Fibroblast of skin of right quadriceps (primary cell): Measurements from ENCODE around the gene SNN.
A peak's percentile ranks its signal among the peaks of the same experiment; 100 is the strongest.

Experiments used
- DNase-seq: peaks from one replicate; pipeline ENCODE4 v3.0.0-alpha.2; 2013

The SNN gene

DNA sequence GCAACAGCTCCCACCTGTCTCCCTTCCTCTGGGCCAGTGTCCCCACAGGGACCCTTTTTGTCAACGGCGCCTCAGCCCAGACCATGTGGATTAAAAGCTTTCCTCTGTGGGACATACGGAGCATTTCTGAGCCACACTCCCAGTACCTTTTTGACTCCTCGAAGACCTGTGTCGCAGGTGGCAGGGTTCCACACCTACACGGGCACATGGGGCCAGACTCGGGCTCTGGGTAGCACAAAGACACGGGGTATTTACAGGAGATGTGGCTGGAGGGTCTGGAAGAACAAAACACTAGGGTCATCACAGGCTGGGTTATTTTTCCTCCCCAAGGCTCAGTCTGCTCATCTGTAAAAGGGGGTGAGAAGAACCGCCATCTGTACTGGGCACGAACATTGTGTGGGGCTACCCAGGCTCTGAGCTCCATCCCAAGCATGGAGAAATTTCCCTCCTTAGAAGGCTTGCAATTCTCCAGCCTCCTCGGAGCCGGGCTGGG, 32.5 kb upstream of the SNN start:
- no peak for DNase-seq

DNA sequence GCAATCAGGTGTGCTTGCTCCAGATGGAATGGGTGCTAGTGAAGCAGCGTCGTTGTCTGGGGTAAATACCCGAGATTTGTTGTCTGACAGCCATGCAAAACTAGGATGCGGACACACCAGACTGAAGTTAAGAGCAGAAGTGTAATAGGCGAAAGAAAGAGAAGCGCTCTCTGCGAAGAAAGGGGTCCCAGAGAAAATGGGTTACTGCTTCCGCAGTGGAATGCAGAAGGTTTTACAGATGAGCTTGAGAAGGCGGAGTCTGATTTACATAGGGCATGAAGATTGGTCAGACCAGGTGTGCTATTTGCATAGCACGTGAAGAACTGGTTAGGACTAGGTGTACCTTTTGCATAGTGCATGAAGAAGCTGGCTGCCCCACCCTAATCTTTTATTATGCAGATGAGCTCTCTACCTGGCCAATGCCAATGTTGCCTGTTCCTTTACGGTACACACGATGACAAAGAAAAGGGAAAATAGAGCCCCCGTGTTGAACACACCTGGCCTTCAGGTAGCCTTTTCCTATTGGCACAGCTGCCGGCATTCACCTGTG, 32.0 kb upstream of the SNN start:
- DNase-seq: no peak

DNA sequence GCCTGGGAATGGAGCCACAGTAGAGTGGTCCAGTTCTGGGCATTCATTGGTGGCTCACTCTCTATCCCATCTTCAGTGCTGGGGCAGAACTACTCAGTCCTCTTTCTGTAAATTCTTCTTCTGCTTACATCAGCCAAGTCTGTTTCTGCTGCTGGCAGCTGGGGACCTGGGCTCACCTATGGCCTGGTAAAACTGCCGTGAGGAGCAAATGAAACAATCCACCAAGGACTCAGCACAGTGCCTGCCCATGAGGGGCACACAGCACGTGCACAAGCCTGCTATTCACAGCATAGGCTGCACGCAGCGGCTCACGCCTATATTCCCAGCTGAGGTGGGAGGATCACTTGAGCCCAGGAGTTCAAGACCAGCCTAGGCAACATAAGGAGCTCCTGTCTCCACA, 30.9 kb upstream of the SNN start:
- DNase-seq: no peak

GRCh38 chr16:11638140-11638539, 30.1 kb upstream of the SNN start:
- no peak for DNase-seq

DNA sequence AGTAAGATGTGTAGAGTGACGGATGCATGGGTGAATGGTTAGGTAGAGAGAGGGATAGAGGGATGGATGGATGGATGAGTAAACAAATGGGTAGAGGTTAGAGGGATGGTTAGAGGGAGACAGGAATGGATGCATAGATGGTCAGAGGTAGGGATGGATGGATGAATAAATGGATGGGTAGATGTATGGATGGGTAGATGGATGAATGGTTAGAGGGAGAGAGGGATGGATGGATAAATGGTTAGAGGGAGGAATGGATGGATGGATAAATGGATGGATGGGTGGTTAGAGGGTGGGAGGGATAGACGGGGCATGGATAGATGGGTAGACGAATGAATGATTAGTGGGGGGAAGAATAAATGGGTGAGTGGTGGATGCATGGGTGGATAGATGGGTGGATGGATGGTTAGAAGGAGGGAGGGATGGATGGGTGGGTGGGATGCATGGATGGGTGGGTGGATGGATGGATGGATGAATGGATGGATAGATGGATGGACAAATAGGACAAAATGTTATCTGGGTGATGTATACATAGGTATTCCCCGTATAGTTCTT, 29.2 kb upstream of the SNN start:
- no peak for DNase-seq

DNA sequence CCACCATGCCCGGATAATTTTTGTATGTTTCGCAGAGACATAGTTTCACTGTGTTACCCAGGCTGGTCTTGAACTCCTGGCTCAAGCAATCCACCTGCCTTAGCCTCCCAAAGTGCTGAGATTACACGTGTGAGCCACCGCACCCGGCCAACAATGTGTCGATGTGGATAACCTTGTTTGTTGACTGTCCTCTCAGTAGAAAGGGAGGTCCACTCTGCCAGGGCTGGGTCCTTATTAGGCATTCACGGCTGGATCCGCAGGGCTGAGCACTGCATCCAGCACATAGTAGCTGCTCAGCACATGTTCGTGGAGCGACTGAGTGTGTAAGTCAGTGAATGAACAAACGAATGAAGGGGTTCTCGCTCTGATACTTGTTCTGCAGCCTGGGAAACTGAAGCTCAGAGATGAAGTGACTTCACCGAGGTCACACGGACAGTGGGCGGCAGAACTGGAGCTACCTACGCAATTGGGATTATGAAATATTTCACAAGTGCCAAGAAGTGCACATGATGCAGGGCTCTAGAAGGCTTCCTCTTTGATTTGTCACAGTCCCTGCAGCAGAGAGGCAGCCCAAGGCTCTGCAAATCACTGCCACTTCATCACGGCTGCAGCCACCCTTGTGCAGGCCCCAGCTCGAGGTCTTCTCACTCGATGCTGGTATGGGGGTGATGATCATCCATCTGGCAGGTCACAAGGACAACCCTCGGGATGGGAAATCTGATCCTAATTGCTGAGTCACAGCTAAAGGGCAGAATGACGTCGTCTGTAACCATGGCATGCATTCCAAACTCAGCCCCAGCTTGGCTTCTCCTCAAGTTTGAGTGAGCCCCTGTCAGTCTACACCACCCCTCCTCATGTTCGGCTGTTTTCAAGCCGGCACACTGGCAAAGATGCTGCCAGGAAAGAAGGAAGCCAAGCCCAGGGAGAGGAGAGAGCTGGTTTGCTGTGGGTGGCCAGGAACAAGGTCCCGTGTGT, 28.0 kb upstream of the SNN start:
- peak; percentile 97 for DNase-seq

- DNase-seq: peak; percentile 62
Observed at GRCh38 chr16:11640987-11641817, 27.1 kb upstream of the SNN start.

DNA sequence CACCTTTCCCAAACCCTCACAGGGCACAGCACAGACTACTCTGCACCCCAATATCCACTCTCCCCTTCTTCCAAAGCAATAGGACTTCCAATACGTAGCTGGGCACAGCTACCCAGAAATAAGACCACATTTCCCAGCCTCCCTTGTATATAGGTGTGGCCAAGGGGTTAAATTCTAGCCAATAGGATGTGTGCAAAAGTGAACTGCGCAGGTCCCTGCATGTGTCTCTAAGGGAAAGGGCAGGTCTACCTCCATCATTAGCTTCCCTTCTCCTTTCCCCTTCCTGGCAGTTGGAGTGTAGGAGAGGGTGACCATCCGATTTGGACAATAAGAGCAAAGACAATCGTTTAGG, 25.5 kb upstream of the SNN start:
- no peak for DNase-seq

DNA sequence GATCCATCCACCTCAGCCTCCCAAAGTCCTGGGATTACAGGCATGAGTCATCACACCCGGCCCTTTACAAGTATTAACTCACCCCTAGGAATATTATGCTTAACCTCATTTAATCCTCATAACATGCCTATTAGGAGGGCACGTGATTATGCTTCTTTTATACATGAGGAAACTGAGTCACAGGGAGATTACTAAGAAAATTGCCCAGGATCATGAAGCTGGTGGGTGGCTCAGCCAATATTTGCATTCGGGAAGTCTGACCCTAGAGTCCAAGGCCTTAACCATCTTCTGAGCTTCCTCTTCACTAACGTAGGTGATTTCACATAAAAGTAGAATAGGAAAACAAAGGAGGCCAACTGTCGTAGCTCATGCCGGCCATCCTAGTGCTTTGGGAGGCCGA, 19.0 kb upstream of the SNN start:
- no peak for DNase-seq

DNA sequence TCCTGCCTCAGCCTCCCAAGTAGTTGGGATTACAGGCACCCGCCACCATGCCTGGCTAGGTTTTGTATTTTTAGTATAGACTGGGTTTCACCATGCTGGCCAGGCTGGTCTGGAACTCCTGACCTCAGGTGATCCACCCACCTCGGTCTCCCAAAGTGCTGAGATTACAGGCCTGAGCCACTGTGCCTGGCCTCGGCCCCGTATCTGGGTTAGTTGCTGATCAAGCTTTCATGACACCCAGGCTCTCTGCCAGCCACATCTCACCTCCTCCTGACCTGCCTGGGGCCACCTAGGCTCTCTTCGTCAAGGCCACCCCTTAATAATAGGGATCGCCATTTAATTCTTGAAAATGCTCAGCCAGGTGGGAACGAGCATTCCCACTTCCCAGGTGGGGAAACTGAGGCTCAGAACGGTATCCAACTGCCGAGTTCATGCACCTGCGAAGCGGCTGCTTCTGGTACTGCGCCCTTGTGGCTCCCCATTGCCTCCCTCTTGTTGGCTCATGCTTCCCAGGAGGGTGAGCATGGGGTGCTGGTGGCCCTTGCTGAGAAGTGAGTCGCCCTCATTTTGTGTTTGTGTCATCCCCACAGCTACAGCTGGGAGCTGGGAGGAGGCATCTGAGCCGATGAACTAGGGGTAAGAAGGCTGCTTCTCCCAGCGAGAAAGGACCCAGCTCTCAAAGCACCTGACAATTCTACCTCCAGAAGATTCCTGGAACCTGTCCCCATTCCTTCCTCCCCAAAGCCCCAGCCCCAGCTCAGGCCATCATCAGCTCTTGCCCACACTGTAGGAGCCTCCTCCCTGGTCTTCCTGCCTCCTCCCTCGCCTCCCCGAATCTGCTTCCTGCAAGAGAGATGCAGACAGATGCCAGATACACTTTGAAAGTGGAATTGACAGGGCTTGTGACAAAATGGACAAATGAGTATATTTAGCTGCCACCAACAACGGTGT, 17.3 kb upstream of the SNN start:
- DNase-seq: no peak

GRCh38 chr16:11651796-11652195, 16.5 kb upstream of the SNN start:
- no peak for DNase-seq

DNA sequence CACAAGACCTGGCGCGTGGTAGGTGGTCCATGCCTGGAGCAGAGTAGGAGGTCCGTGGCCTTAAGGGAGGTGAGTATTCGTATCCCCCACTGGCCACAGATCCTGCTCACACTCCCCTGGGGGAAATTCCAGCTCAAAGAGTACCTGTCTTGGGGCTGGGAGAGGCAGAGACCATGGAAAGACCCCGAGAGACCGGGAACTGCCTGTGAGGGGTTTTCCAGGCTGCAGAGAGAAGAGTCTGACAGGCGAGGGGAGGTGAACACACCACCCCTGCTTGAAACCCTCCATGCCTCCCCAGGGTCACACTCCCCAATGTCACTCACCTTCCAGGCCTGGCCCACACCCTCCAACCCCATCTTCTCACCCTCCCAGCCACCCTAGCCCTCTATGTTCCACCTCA, 12.6 kb upstream of the SNN start:
- DNase-seq: no peak

DNA sequence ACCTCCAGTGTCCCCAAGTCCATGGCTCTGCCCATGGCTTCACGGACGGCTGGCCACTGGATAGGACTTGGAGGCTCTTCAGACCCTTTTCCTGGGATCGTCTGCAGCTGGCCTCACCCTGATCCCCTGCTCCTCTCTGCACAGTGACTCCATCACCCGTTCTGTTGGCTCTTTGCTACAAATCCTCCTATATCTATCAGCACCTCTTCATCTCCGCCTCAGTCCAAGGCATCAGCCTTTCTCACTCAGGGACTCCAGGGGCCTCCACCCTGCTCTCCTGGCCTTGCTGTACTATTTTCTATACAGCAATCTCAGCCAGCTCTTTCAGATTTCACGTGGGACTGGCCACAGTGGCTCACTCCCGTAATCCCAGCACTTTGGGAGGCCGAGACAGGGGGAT, 10.7 kb upstream of the SNN start:
- no peak for DNase-seq

DNA sequence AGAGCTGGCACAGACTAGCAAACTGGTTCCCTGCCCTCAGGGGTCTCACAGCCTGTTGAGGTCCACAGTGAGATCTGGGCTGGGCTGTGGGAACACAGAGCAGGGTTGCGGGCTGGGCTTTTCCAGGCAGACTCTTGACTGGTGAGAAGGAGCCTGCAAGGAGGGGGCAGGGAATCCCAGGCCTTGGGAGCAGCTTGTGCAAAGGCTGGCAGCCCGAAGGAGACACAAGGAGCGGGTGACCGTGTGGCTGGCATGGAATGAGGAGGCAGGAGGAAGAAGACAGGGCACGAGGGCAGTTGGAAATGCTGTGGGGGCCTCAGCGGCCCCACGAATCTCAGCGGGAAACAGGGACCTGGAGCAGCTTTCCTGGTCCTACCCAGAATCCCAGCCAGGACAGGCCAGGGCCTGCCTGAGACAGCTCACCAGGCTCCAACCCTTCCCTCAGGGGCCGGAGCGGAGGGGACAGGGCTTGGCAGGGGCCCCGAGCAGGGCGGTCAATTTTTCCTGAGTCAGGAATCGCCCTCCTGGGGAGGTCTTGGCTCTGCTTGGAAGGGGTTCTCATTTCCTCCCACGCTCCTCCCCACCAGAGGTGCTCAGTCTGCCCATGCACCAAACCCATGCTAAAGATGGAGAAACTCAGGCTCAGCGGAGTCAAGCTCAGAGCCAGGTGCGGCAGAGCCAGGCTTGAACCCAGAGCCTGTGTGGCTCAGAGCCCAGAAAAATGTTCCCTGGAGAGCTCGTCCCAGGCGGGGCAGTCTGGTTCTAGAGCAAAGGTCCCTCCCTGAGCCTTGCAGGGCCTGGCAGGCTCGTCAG, 9.2 kb upstream of the SNN start:
- no peak for DNase-seq

GRCh38 chr16:11660565-11660964, 7.7 kb upstream of the SNN start:
- no peak for DNase-seq

DNA sequence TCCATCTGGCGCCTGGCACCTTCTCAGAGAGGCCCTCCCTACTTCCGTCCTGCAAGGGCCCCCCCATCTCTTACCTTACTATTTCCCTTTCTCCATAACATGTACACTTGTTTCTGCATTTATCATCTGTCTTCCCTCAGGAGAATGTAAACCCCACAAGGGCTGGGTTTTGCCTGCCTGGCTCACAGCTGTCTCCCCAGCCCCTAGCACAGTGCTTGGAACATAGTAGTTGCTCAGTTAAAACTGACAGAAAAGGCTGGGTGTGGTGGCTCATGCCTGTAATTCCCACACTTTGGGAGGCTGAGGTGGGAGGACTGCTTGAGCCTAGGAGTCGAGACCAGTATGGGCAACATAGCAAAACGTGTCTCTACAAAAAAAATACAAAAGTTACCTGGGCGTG, 5.7 kb upstream of the SNN start:
- DNase-seq: no peak

DNA sequence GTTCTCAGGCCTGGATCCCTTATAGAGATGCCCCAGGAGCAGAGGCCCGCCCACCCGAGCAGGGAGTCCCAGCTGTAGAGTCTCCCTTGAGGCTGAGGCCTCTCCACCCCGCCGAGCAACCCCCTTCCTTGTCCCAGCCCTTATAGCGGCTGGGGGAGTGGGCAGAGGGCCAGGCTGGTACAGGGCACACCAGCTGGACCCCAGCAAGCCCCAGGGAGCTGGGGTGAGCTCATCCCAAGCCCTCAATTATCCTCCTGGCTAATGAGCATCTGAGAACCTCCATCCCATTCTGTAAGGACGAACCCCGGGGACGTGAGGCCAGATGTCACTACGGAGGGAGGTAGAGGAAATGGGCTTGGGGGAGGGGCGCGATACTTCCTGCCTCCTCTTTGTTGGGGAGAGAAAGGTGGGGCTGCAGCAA, 3.2 kb upstream of the SNN start:
- no peak for DNase-seq

- DNase-seq: no peak
Observed at GRCh38 chr16:11666103-11667055, 1.9 kb upstream of the SNN start.

DNA sequence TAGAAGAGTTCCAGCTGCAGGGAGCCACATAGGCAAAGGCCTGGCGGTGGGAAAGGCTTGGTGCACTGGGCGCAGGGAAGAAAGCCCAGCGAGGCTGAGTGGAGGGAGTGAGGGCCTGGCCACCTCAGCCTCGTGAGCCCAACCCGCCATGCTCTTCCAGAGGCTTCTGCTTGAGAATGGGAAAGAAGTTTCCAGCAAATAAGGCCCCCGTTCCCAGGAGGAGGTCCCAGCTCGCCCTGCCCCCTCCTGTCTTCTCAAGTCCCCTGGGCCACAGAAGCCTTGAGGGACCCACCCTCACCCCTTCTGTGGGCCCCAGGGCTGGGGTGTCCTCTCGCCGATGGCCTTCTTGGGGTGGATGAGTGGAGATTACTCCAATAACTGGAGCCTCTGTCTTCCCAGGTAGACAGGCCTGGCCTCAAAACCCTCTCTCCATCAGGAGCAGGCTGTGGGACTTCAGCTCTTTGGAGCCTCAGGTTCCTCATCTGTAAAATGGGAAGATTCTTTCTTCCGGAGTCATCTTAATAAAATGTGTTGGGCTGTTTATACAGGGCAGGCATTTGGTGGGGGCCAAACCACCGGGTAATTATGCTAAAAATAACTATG, 933 bp upstream of the SNN start:
- no peak for DNase-seq
